ENCODE measurements around the gene LRRC25.
A peak's percentile ranks its signal among the peaks of the same experiment; 100 is the strongest.
"Not testable (repeated sequence)": the region's sequence is repeated elsewhere in the genome, so short reads cannot be mapped to it uniquely, and the experiment has no call there.

Gene LRRC25

GRCh38 chr19:18401580-18402112, 4.2 kb upstream of the LRRC25 start:
- peak; percentile 44 to 77 for DNase-seq

- no peak for DNase-seq
Measured at GRCh38 chr19:18399008-18399407, 1.6 kb upstream of the LRRC25 start.

DNA sequence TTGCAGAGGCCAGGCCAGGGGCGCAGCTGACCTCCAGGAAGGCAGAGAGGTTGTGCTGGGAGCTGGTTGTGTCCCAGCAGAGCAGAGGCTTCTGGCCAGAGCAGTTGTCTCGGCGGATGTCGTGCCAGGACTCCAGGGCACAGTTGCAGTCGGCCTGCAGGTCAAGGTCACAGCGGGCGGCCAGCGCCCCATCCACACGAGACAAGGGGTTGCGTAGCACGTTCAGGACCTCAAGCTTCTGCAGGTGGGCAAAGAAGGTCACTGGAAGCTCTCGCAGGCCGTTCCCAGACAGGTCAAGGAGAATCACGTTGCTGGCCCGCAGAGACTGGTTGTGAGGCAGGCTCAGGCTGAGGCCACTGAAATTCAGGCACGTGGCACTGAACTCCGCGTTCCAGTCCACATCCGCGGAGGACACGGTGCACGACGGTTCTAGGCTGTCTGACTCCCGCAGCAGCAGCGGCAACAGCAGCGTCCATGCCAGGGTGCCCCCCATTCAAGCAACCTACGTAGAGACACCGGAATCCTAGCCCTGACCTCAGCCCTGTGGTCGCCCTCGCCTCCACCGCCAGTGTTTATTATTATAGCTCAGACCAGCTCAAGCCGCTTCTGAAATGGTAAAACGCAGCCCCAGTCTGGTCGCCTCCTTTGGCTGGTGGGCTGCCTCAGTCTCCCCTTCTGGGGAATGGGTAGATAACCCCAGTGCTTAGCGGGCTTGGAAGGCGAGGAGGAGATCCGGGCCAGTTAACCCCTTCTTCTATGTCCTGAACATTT, 766 bp downstream of the LRRC25 start:
- no peak for DNase-seq

- peak in 1 of 2 donors; percentile 37 for DNase-seq
Measured at GRCh38 chr19:18393836-18394235, 3.6 kb downstream of the LRRC25 start.

DNA sequence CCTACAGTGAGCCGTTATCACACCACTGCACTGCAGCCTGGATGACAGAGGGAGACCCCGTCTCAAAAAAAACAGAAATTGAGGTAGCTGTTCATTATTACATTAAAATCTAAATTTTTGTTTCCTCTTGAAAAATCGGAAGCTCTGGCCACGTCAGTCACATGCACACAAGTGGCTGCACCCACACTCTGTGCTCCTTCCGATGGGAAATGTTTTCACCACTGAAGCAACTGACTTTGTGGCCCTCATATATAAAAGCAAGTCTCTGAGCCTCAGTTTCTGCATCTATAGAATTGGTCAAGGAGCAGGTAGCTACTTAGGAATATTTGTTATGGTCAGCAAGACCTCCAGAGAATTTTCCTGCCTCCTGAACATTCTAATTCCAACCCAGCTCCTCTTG, 4.5 kb downstream of the LRRC25 start:
- no peak for DNase-seq

GRCh38 chr19:18392417-18392816, 5.0 kb downstream of the LRRC25 start:
- peak; percentile 22 to 75 for DNase-seq

DNA sequence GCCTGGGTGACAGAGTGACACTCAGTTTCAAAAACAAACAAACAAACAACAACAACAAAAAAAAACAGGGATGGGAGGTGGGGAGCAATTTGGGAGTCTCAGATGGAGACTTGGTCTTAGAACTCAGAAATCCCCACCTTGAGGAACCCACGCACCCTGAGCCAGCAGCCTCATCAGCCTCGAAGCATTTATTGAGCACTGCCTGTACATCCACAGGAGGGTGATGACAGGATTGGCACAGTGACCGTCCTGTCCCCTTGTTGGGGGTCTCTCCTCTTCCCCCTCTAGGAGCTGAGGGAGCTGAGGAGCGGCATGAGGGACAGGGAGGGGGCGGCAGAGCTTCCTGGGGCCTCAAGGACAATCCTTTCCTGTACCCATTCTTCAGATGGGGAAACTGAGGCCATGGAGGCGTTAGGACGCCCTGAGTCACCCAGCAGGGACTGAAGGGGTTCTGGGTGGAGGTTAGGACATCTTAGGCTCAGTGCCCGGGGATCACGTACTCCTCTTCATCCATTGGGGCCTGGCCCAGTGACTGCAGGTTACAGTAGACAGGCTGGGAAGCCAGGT, 5.8 kb downstream of the LRRC25 start:
- no peak for DNase-seq

DNA sequence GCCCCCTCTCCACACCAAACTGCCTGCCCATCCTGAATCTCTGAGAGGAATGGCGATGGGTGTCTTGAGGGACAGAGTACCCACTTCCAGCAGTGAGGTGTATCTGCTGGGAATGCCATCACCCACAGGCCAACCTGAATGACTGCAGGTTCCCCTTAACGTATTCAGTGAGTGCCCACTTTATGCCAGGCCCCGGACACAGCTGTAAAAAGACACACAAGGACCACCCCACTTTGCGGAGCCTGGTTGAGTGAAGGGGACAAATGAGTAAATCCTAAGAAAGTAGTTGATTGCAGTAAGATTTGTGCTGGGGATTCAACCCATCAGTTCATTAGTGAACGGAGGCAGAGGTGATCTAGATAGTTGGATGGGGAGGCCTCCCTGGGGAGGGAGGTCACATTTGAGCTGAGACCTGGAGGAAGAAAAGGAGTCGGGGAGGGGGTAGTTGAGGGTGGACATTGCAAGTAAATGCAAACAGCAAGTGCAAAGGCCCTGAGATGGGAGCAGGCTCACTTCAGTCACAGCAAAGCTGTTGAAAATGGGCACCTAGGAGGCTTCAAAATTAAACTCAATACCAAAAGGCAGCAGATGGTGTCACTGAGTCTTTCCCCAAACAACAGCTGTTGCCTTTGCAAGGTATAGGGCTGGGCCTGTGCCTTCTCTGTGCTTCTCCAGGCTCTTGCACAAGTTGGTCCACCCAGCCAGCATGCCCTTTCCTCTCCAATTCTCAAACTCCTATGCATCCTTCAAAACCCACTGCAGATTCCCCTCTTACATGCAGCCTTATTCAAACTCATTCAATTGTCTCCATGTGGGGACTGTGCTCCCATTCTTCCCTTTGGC, 7.1 kb downstream of the LRRC25 start:
- no peak for DNase-seq

DNA sequence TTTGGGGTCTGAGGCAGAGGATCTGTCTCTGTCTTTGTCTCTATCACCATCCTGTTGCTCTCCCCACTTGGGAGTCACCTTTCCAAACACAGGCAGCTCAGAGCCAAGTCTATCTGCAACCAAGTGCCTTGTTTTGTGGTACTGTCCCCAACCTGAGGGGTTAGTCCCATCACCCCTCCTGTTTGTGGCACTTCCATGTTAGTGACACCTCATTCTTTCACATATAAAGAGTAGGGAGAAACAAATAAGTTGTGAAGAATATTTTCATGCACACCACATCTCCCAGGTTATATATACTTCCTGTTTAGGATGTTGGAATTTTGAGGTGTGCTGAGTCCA, 7.7 kb downstream of the LRRC25 start:
- DNase-seq = no peak

DNA sequence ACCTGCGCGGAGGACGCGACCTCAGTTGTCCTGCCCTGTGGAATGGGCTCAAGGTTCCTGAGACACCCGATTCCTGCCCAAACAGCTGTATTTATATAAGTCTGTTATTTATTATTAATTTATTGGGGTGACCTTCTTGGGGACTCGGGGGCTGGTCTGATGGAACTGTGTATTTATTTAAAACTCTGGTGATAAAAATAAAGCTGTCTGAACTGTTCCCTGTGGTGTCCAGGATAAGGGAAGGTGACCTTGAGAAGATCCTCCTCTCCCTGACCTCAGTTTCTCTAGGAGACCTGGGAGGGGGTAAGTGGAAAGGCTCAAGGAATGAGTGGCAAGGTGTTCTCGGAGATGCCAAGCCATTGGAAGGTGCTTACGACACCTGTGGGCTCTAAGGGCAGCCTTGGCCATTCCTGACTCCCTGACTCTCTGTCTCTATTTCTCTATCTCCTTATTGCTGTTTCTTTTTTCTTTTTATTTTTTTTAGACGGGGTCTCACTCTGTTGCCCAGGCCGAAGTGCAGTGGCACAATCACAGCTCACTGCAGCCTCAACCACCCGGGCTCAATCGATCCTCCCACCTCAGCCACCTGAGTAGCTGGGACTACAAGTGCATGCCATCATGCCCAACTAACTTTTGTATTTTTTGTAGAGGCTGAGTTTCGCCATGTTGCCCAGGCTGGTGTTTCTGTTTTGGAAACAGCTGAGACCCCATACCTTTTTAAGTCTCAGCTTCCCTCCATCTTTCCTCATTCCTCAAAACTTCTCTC, 8.3 kb downstream of the LRRC25 start:
- no peak for DNase-seq

DNA sequence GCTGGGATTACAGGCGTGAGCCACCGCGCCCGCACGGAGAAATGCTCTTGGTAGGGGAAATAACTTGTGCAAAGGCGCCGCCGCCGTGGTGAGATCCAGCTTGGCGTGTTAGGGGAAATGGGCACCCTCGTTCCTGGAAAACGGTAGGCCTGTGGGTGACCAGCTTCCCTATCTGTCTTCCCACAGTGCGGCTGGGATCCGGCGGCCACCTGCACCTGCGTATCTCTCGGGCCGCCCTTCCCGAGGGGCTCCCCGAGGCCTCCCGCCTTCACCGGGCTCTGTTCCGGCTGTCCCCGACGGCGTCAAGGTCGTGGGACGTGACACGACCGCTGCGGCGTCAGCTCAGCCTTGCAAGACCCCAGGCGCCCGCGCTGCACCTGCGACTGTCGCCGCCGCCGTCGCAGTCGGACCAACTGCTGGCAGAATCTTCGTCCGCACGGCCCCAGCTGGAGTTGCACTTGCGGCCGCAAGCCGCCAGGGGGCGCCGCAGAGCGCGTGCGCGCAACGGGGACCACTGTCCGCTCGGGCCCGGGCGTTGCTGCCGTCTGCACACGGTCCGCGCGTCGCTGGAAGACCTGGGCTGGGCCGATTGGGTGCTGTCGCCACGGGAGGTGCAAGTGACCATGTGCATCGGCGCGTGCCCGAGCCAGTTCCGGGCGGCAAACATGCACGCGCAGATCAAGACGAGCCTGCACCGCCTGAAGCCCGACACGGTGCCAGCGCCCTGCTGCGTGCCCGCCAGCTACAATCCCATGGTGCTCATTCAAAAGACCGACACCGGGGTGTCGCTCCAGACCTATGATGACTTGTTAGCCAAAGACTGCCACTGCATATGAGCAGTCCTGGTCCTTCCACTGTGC, 9.1 kb downstream of the LRRC25 start:
- peak; percentile 84 to 85 for DNase-seq

DNA sequence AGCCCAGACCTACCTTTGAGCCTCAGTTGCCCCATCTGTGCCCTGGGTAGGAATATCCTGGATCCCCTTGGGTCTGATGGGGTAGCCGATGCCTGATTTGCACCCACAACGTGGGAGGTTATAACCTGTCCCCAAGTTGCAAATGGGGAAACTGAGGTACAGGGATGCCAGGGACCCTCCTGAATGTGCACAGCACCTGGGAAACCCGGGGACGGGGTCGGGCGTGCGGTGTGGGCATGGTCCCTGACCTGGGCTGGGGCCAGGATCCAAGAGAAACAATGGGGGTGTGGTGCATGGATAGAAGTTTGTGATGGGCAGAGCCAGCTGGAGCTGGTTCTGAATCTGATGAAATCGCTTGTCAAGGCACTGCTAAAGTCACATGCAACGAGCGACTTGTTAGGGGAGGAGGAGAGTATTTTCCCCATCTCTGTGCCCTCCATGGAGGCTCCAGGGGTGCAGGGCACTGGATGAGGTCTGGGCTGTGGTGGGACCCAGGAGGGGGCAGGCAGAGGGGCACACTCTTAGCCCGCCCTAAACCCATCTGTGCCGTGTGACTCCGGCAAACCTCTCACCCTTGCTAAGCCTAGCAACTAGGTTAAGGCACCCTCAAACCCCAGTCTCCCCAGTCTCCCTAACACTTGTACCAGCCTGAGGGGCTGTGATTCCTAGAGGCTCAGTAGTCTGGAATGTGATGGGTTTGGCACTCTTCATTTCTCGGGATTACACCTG, 10.7 kb downstream of the LRRC25 start:
- no peak for DNase-seq

GRCh38 chr19:18385675-18386542, 11.5 kb downstream of the LRRC25 start, which contains the start of gene GDF15:
Gene GDF15 (plus strand): TSS chr19:18386158. CDS start chr19:18386190, 32 bp downstream.
- DNase-seq = peak in 1 of 2 donors; percentile 22

DNA sequence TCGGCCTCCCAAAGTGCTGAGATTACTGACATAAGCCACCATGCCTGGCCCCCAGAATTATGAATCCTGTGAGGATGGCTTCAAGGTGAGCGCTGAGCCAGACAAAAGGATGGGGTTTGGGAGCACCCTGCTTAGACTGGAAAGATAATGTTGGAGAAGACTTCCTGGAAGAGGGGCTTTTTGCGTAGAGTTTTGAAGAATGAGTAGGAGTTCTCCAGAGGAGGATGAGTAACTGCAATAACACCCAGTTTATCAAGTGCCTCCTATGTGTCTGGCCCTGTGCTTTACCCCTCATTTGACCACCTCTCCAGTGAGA, 12.1 kb downstream of the LRRC25 start:
- no peak for DNase-seq

DNA sequence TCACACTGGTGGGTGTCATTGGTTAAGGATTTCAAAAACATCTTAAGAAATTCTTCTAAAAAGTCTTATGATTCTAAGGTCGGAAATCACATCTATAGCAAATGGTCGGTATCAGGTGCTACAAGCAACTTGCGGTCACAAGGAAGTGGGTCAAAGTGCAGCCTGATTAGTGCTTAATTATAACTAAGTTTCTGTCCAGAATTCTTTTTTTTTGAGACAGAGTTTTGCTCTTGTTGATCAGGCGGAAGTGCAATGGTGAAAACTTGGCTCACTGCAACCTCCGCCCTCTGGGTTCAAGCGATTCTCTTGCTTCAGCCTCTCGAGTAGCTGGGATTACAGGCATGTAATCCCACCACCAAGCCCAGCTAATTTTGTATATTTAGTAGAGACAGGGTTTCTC, 12.6 kb downstream of the LRRC25 start:
- no peak for DNase-seq

DNA sequence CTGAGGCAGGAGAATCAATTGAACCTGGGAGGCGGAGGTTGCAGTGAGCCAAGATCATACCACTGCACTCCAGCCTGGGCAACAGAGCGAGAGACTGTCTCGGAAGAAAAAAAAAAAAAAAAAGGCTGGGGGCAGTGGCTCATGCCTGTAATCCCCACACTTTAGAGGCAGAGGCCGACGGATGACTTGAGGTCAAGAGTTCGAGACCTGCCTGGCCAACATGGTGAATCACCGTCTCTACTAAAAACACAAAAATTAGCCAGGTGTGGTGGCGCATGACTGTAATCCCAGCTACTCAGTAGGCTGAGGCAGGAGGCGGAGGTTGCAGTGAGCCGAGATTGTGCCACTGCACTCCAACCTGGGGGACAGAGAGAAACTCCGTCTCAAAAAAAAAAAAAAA, 13.8 kb downstream of the LRRC25 start:
- DNase-seq = not testable (repeated sequence)

DNA sequence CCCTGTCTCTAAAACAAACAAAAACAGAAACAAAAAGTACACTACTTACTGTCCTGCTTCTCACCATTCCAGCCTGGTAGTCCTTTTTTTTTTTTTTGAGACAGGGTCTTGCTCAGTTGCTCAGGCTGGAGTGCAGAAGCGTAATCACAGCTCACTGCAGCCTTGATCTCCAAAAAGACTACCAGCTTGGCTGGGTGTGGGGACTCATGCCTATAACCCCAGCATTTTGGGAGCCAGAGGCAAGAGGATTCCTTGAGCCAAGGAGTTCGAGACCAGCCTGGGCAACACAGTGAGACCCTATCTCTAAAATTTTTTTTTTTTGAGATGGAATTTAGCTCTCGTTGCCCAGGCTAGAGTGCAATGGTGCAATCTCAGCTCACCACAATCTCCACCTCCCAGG, 16.6 kb downstream of the LRRC25 start:
- DNase-seq = no peak

- peak in 1 of 2 donors; percentile 34 for DNase-seq
Measured at GRCh38 chr19:18379803-18380747, 17.3 kb downstream of the LRRC25 start.

DNA sequence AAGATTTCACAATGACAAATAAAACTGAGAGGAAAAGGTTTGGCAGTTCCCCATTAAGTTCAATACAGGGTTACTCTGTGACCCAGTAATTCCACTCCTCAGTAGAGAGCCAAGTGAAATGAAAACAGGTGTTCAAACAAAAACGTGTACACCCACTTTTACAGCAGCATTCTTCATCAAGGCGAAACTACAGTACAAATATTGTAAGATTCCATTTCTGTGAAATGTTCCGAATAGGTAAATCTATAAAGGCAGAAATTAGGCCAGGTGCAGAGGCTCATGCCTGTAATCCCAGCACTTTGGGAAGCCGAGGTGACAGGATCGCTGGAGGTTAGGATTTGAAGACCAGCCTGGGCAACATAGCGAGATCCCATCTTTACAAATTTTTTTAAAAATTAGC, 20.4 kb downstream of the LRRC25 start:
- DNase-seq = no peak
